ENCODE data around the gene ABLIM2. TPM values are rescaled to one million over a fixed set of nuclear protein-coding genes. Genes with fewer than 3 reads are reported as not detected.

ABLIM2 gene
- total and polyA plus RNA-seq, 7 experiments from 2014 or later = 0.22 to 5.8 (median 3.1) TPM

GRCh38 chr4:8058031-8058479 lies 100.6 kb downstream of the ABLIM2 start:
- no peaks in the 10 kb centered on the region for H3K36me3 ChIP-seq (ENCODE audit: control insufficient read depth in 2 of 3, insufficient read depth in 3 of 3, low read length in 3 of 3)
- H3K27me3 ChIP-seq (ENCODE audit: control insufficient read depth in 2 of 2, insufficient read depth in 2 of 2, low read length in 2 of 2) = no peaks in the 10 kb centered on the region
- H3K4me1 ChIP-seq (ENCODE audit: control insufficient read depth in 2 of 2, insufficient read depth in 2 of 2, low read length in 2 of 2) = no peaks in the 10 kb centered on the region
- ChIA-PET POLR2A (no interaction called here), CTCF (no interaction called here)
- no peak overlapping the region for H3K4me3 ChIP-seq (ENCODE audit: low read length)
- DNase-seq (no peak), ATAC-seq (no peak)
- H3K27me3 Mint-ChIP-seq = no peaks in the 10 kb centered on the region
- intact Hi-C loops (cut with micrococcal nuclease) = no loop called here
- H3K27ac Mint-ChIP-seq = no peak overlapping the region
- H3K9me3 ChIP-seq (ENCODE audit: control insufficient read depth in 2 of 3, low read length in 3 of 3) = peaks cover 0 to 12% (median 0%) of the 10 kb centered on the region in 3 experiments
- no peak overlapping the region for H3K4me3 Mint-ChIP-seq
- H3K36me3 Mint-ChIP-seq = peaks cover 0 to 34% (median 29%) of the 10 kb centered on the region in 5 donors
- H3K4me1 Mint-ChIP-seq = no peaks in the 10 kb centered on the region
- H3K27ac ChIP-seq (ENCODE audit: low read depth, low read length) = no peak overlapping the region
- H3K9me3 Mint-ChIP-seq = peaks cover 0 to 13% (median 4%) of the 10 kb centered on the region in 11 donors

- Mint-ChIP-seq H3K27me3 (peaks cover 0 to 4% (median 0%) of the 10 kb centered on the region in 5 donors), H3K27ac (no peak overlapping the region), H3K36me3 (peaks cover 0 to 31% (median 24%) of the 10 kb centered on the region in 5 donors), H3K4me1 (no peaks in the 10 kb centered on the region), H3K4me3 (no peak overlapping the region), H3K9me3 (peaks cover 0 to 12% (median 4%) of the 10 kb centered on the region in 11 donors)
- POLR2A ChIA-PET = no interaction called here
- intact Hi-C loops (cut with micrococcal nuclease) = no loop called here
- CTCF ChIA-PET = no interaction called here
- H3K9me3 ChIP-seq (ENCODE audit: control insufficient read depth in 2 of 3, low read length in 3 of 3) = peaks cover 0 to 12% (median 0%) of the 10 kb centered on the region in 3 experiments
- H3K27me3 ChIP-seq (ENCODE audit: control insufficient read depth in 2 of 2, insufficient read depth in 2 of 2, low read length in 2 of 2) = no peaks in the 10 kb centered on the region
- no peak overlapping the region for H3K27ac ChIP-seq (ENCODE audit: low read depth, low read length)
- ATAC-seq = no peak
- DNase-seq = no peak
- H3K36me3 ChIP-seq (ENCODE audit: control insufficient read depth in 2 of 3, insufficient read depth in 3 of 3, low read length in 3 of 3) = no peaks in the 10 kb centered on the region
- no peaks in the 10 kb centered on the region for H3K4me1 ChIP-seq (ENCODE audit: control insufficient read depth in 2 of 2, insufficient read depth in 2 of 2, low read length in 2 of 2)
- no peak overlapping the region for H3K4me3 ChIP-seq (ENCODE audit: low read length)
Observed at GRCh38 chr4:8055206-8055605, 103.4 kb downstream of the ABLIM2 start.

- peaks cover 0 to 12% (median 4%) of the 10 kb centered on the region in 11 donors for H3K9me3 Mint-ChIP-seq
- ATAC-seq = no peak
- H3K27me3 ChIP-seq (ENCODE audit: control insufficient read depth in 2 of 2, insufficient read depth in 2 of 2, low read length in 2 of 2) = no peaks in the 10 kb centered on the region
- H3K27ac Mint-ChIP-seq = no peak overlapping the region
- H3K36me3 Mint-ChIP-seq = peaks cover 0 to 26% (median 16%) of the 10 kb centered on the region in 5 donors
- POLR2A ChIA-PET = no interaction called here
- peaks cover 0 to 12% (median 0%) of the 10 kb centered on the region in 3 experiments for H3K9me3 ChIP-seq (ENCODE audit: control insufficient read depth in 2 of 3, low read length in 3 of 3)
- H3K4me1 ChIP-seq (ENCODE audit: control insufficient read depth in 2 of 2, insufficient read depth in 2 of 2, low read length in 2 of 2) = no peaks in the 10 kb centered on the region
- no peaks in the 10 kb centered on the region for H3K4me1 Mint-ChIP-seq
- CTCF ChIA-PET = no interaction called here
- H3K4me3 Mint-ChIP-seq = no peak overlapping the region
- no peak overlapping the region for H3K4me3 ChIP-seq (ENCODE audit: low read length)
- H3K27ac ChIP-seq (ENCODE audit: low read depth, low read length) = no peak overlapping the region
- peaks cover 0 to 13% (median 0%) of the 10 kb centered on the region in 5 donors for H3K27me3 Mint-ChIP-seq
- intact Hi-C loops (cut with micrococcal nuclease) = no loop called here
- no peak for DNase-seq
- H3K36me3 ChIP-seq (ENCODE audit: control insufficient read depth in 2 of 3, insufficient read depth in 3 of 3, low read length in 3 of 3) = no peaks in the 10 kb centered on the region
Observed at GRCh38 chr4:8053688-8054449, 104.7 kb downstream of the ABLIM2 start.

- ChIA-PET POLR2A (no interaction called here), CTCF (no interaction called here)
- H3K4me1 Mint-ChIP-seq = peaks cover 0 to 2% (median 0%) of the 10 kb centered on the region in 7 donors
- peaks cover 0 to 22% (median 12%) of the 10 kb centered on the region in 5 donors for H3K36me3 Mint-ChIP-seq
- H3K27me3 Mint-ChIP-seq = peaks cover 0 to 13% (median 0%) of the 10 kb centered on the region in 5 donors
- Histone ChIP-seq H3K4me3 (ENCODE audit: low read length) (no peak overlapping the region), H3K4me1 (ENCODE audit: control insufficient read depth in 2 of 2, insufficient read depth in 2 of 2, low read length in 2 of 2) (no peaks in the 10 kb centered on the region), H3K27ac (ENCODE audit: low read depth, low read length) (no peak overlapping the region), H3K9me3 (ENCODE audit: control insufficient read depth in 2 of 3, low read length in 3 of 3) (peaks cover 0 to 12% (median 0%) of the 10 kb centered on the region in 3 experiments), H3K27me3 (ENCODE audit: control insufficient read depth in 2 of 2, insufficient read depth in 2 of 2, low read length in 2 of 2) (no peaks in the 10 kb centered on the region), H3K36me3 (ENCODE audit: control insufficient read depth in 2 of 3, insufficient read depth in 3 of 3, low read length in 3 of 3) (no peaks in the 10 kb centered on the region)
- ATAC-seq (no peak), DNase-seq (no peak)
- intact Hi-C loops (cut with micrococcal nuclease) = no loop called here
- no peak overlapping the region for H3K4me3 Mint-ChIP-seq
- peaks cover 0 to 12% (median 4%) of the 10 kb centered on the region in 11 donors for H3K9me3 Mint-ChIP-seq
- no peak overlapping the region for H3K27ac Mint-ChIP-seq
Observed at GRCh38 chr4:8052160-8052691, 106.4 kb downstream of the ABLIM2 start.

- Mint-ChIP-seq H3K36me3 (peaks cover 0 to 22% (median 12%) of the 10 kb centered on the region in 5 donors), H3K4me3 (no peak overlapping the region), H3K27ac (no peak overlapping the region), H3K4me1 (peaks cover 0 to 2% (median 0%) of the 10 kb centered on the region in 7 donors), H3K27me3 (peaks cover 0 to 13% (median 0%) of the 10 kb centered on the region in 5 donors), H3K9me3 (peaks cover 0 to 12% (median 4%) of the 10 kb centered on the region in 11 donors)
- Histone ChIP-seq H3K4me1 (ENCODE audit: control insufficient read depth in 2 of 2, insufficient read depth in 2 of 2, low read length in 2 of 2) (peaks cover 0 to under 1% of the 10 kb centered on the region in 2 donors), H3K27ac (ENCODE audit: low read depth, low read length) (no peak overlapping the region), H3K4me3 (ENCODE audit: low read length) (no peak overlapping the region), H3K9me3 (ENCODE audit: control insufficient read depth in 2 of 3, low read length in 3 of 3) (peaks cover 0 to 12% (median 0%) of the 10 kb centered on the region in 3 experiments), H3K36me3 (ENCODE audit: control insufficient read depth in 2 of 3, insufficient read depth in 3 of 3, low read length in 3 of 3) (no peaks in the 10 kb centered on the region), H3K27me3 (ENCODE audit: control insufficient read depth in 2 of 2, insufficient read depth in 2 of 2, low read length in 2 of 2) (no peaks in the 10 kb centered on the region)
- CTCF ChIA-PET = interaction anchor here (0.7 kb wide), 1 partner anchor 765 kb away, joined by 3 read pairs; no protein-coding TSS in a partner anchor
- intact Hi-C loops (cut with micrococcal nuclease) = no loop called here
- POLR2A ChIA-PET = no interaction called here
- DNase-seq (no peak), ATAC-seq (no peak)
Observed at GRCh38 chr4:8051644-8052043, 107.0 kb downstream of the ABLIM2 start.

- DNase-seq = no peak
- H3K4me3 Mint-ChIP-seq = no peak overlapping the region
- ChIA-PET CTCF (no interaction called here), POLR2A (no interaction called here)
- H3K27ac ChIP-seq (ENCODE audit: low read depth, low read length) = no peak overlapping the region
- peaks cover 0 to 12% (median 0%) of the 10 kb centered on the region in 3 experiments for H3K9me3 ChIP-seq (ENCODE audit: control insufficient read depth in 2 of 3, low read length in 3 of 3)
- H3K4me1 ChIP-seq (ENCODE audit: control insufficient read depth in 2 of 2, insufficient read depth in 2 of 2, low read length in 2 of 2) = peaks cover 0 to 3% of the 10 kb centered on the region in 2 donors
- no peaks in the 10 kb centered on the region for H3K36me3 ChIP-seq (ENCODE audit: control insufficient read depth in 2 of 3, insufficient read depth in 3 of 3, low read length in 3 of 3)
- intact Hi-C loops (cut with micrococcal nuclease) = no loop called here
- peaks cover 0 to 22% (median 12%) of the 10 kb centered on the region in 5 donors for H3K36me3 Mint-ChIP-seq
- no peak overlapping the region for H3K27ac Mint-ChIP-seq
- H3K27me3 Mint-ChIP-seq = peaks cover 0 to 15% (median 0%) of the 10 kb centered on the region in 5 donors
- no peaks in the 10 kb centered on the region for H3K27me3 ChIP-seq (ENCODE audit: control insufficient read depth in 2 of 2, insufficient read depth in 2 of 2, low read length in 2 of 2)
- no peak for ATAC-seq
- peaks cover 0 to 12% (median 4%) of the 10 kb centered on the region in 11 donors for H3K9me3 Mint-ChIP-seq
- H3K4me3 ChIP-seq (ENCODE audit: low read length) = no peak overlapping the region
- peaks cover 0 to 6% (median 0%) of the 10 kb centered on the region in 7 donors for H3K4me1 Mint-ChIP-seq
Observed at GRCh38 chr4:8050555-8051206, 107.9 kb downstream of the ABLIM2 start.
